Measurements from ENCODE around the gene RS1. TPM values are rescaled to one million over a fixed set of nuclear protein-coding genes. Genes with fewer than 3 reads are reported as not detected.

The RS1 gene
- total RNA-seq, 4 donors from 2014 or later = not detected

- Histone ChIP-seq H3K9me3 (no peaks in the 10 kb centered on the region), H3K27me3 (no peaks in the 10 kb centered on the region), H3K27ac (no peak overlapping the region), H3K36me3 (no peaks in the 10 kb centered on the region), H3K4me1 (no peaks in the 10 kb centered on the region), H3K4me3 (no peak overlapping the region)
- DNase-seq (ENCODE audit: low spot score in 2 of 2) = no peak
- WGBS = 80% methylated on average over 17 of the region's 17 CpGs
- TF ChIP-seq POLR2A (IDR thresholded peaks at IDR 0.05) (no peak), POLR2AphosphoS5 (IDR thresholded peaks at IDR 0.05) (no peak), EP300 (IDR thresholded peaks at IDR 0.05) (no peak)
- TF ChIP-seq, protein P1, sequence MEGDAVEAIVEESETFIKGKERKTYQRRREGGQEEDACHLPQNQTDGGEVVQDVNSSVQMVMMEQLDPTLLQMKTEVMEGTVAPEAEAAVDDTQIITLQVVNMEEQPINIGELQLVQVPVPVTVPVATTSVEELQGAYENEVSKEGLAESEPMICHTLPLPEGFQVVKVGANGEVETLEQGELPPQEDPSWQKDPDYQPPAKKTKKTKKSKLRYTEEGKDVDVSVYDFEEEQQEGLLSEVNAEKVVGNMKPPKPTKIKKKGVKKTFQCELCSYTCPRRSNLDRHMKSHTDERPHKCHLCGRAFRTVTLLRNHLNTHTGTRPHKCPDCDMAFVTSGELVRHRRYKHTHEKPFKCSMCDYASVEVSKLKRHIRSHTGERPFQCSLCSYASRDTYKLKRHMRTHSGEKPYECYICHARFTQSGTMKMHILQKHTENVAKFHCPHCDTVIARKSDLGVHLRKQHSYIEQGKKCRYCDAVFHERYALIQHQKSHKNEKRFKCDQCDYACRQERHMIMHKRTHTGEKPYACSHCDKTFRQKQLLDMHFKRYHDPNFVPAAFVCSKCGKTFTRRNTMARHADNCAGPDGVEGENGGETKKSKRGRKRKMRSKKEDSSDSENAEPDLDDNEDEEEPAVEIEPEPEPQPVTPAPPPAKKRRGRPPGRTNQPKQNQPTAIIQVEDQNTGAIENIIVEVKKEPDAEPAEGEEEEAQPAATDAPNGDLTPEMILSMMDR (IDR thresholded peaks at IDR 0.05) = no peak
These were observed 5.4 kb upstream of the RS1 start for GRCh38 chrX:18677161-18677869.

DNA sequence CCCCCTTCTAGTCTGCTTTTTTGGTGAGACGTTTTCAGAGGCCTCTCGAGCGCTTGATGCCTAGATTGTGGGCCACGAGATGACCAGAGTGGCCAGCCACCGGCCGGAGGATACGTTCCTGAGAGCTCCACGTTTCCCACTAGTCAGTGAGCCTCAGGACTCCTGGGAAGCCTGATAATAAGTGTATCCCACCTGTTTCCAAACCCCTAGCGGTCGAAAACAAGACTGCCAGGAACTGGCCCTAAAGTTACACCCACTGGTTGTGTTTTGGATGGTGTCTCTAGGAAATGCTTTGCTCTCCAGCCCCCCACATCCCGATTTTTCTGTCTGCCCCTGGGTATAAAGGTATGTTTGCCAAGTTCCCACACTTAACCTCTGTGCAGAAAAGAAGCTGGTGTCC lies 4.6 kb upstream of the RS1 start:
- DNase-seq (ENCODE audit: low spot score in 2 of 2) = no peak
- no peaks in the 10 kb centered on the region for H3K36me3 ChIP-seq
- H3K4me3 ChIP-seq = no peak overlapping the region
- 58% methylated on average over 10 of the region's 11 CpGs for WGBS
- no peaks in the 10 kb centered on the region for H3K27me3 ChIP-seq
- H3K27ac ChIP-seq = no peak overlapping the region
- TF ChIP-seq EP300 (IDR thresholded peaks at IDR 0.05) (no peak), POLR2A (IDR thresholded peaks at IDR 0.05) (no peak), POLR2AphosphoS5 (IDR thresholded peaks at IDR 0.05) (no peak)
- TF ChIP-seq, protein P1 (IDR thresholded peaks at IDR 0.05) = no peak
- H3K4me1 ChIP-seq = no peaks in the 10 kb centered on the region
- no peaks in the 10 kb centered on the region for H3K9me3 ChIP-seq

DNA sequence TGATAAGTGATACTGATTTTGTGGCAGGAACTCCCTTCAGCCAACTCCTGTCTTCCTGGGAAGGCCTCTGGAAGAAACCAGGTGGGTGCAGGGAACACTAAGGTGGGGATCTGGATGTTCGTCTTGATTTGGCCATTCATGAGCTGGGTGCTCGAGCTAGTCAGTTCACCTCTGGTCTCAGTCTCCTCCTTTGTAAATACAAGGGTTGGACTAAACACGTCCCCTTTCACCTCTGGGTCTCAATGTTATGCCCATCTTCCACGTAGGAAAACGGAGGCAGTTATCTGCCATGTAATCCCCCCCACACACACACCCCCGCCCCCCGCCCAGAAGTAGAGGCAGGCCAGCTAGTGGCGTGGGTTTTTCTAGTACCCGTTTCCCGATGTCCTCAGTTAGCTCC lies 4.1 kb upstream of the RS1 start:
- TF ChIP-seq POLR2A (IDR thresholded peaks at IDR 0.05) (no peak), POLR2AphosphoS5 (IDR thresholded peaks at IDR 0.05) (no peak), EP300 (IDR thresholded peaks at IDR 0.05) (no peak)
- TF ChIP-seq, protein P1 (IDR thresholded peaks at IDR 0.05) = no peak
- Histone ChIP-seq H3K4me3 (no peak overlapping the region), H3K27me3 (no peaks in the 10 kb centered on the region), H3K27ac (no peak overlapping the region), H3K4me1 (no peaks in the 10 kb centered on the region), H3K36me3 (no peaks in the 10 kb centered on the region), H3K9me3 (no peaks in the 10 kb centered on the region)
- 81% methylated on average over 10 of the region's 10 CpGs for WGBS
- no peak for DNase-seq (ENCODE audit: low spot score in 2 of 2)

GRCh38 chrX:18674788-18675735 lies 3.2 kb upstream of the RS1 start:
- TF ChIP-seq POLR2AphosphoS5 (IDR thresholded peaks at IDR 0.05) (peak in 1 of 3 donors; percentile 30), EP300 (IDR thresholded peaks at IDR 0.05) (no peak)
- no peaks in the 10 kb centered on the region for H3K36me3 ChIP-seq
- peak overlapping the region; percentile 70 for H3K4me3 ChIP-seq
- H3K27me3 ChIP-seq = no peaks in the 10 kb centered on the region
- WGBS = 14% methylated on average over 42 of the region's 74 CpGs
- no peaks in the 10 kb centered on the region for H3K4me1 ChIP-seq
- H3K27ac ChIP-seq = peak overlapping the region; percentile 82
- H3K9me3 ChIP-seq = no peaks in the 10 kb centered on the region
- peak; percentile 80 to 82 for DNase-seq (ENCODE audit: low spot score in 2 of 2)

- TF ChIP-seq, protein P1 (IDR thresholded peaks at IDR 0.05) = no peak
- TF ChIP-seq EP300 (IDR thresholded peaks at IDR 0.05) (no peak), POLR2AphosphoS5 (IDR thresholded peaks at IDR 0.05) (no peak)
- Histone ChIP-seq H3K9me3 (no peaks in the 10 kb centered on the region), H3K27me3 (no peaks in the 10 kb centered on the region), H3K27ac (peak overlapping the region; percentile 18), H3K4me3 (peak overlapping the region; percentile 70), H3K36me3 (no peaks in the 10 kb centered on the region), H3K4me1 (no peaks in the 10 kb centered on the region)
- whole genome bisulfite sequencing = 30% methylated on average over 19 of the region's 19 CpGs
- peak in 1 of 2 donors; percentile 67 for DNase-seq (ENCODE audit: low spot score in 2 of 2)
These were observed 2.5 kb upstream of the RS1 start for GRCh38 chrX:18674417-18674787.
